ENCODE data around the gene TBX3.
A peak's percentile ranks its signal among the peaks of the same experiment; 100 is the strongest.

TBX3 gene

GRCh38 chr12:114669401-114670290, 14.3 kb downstream of the TBX3 start:
- DNase-seq (ENCODE audit: low read depth in 3 of 3, low spot score in 1 of 3) = no peak

- no peak for DNase-seq (ENCODE audit: low read depth in 3 of 3, low spot score in 1 of 3)
Observed at GRCh38 chr12:114668886-114669288, 15.1 kb downstream of the TBX3 start.

- DNase-seq (ENCODE audit: low read depth in 3 of 3, low spot score in 1 of 3) = no peak
Observed at GRCh38 chr12:114668151-114668885, 15.7 kb downstream of the TBX3 start.

- no peak for DNase-seq (ENCODE audit: low read depth in 3 of 3, low spot score in 1 of 3)
Observed at GRCh38 chr12:114667669-114668150, 16.3 kb downstream of the TBX3 start.

GRCh38 chr12:114666746-114667668, 17.0 kb downstream of the TBX3 start:
- DNase-seq (ENCODE audit: low read depth in 3 of 3, low spot score in 1 of 3) = no peak

GRCh38 chr12:114665411-114666260, 18.3 kb downstream of the TBX3 start:
- no peak for DNase-seq (ENCODE audit: low read depth in 3 of 3, low spot score in 1 of 3)

- no peak for DNase-seq (ENCODE audit: low read depth in 3 of 3, low spot score in 1 of 3)
Observed at GRCh38 chr12:114664651-114665320, 19.2 kb downstream of the TBX3 start.

GRCh38 chr12:114662512-114663177, 21.3 kb downstream of the TBX3 start:
- peak in 2 of 3 donors; percentile 9 to 41 for DNase-seq (ENCODE audit: low read depth in 3 of 3, low spot score in 1 of 3)

- no peak for DNase-seq (ENCODE audit: low read depth in 3 of 3, low spot score in 1 of 3)
Observed at GRCh38 chr12:114661245-114661644, 22.7 kb downstream of the TBX3 start.

- no peak for DNase-seq (ENCODE audit: low read depth in 3 of 3, low spot score in 1 of 3)
Observed at GRCh38 chr12:114659084-114659483, 24.9 kb downstream of the TBX3 start.

- DNase-seq (ENCODE audit: low read depth in 3 of 3, low spot score in 1 of 3) = no peak
Observed at GRCh38 chr12:114658002-114658441, 26.0 kb downstream of the TBX3 start.

GRCh38 chr12:114657597-114657920, 26.4 kb downstream of the TBX3 start:
- no peak for DNase-seq (ENCODE audit: low read depth in 3 of 3, low spot score in 1 of 3)

- no peak for DNase-seq (ENCODE audit: low read depth in 3 of 3, low spot score in 1 of 3)
Observed at GRCh38 chr12:114656906-114657596, 26.9 kb downstream of the TBX3 start.

GRCh38 chr12:114655934-114656749, 27.8 kb downstream of the TBX3 start:
- DNase-seq (ENCODE audit: low read depth in 3 of 3, low spot score in 1 of 3) = no peak

- no peak for DNase-seq (ENCODE audit: low read depth in 3 of 3, low spot score in 1 of 3)
Observed at GRCh38 chr12:114649585-114649984, 34.4 kb downstream of the TBX3 start.

- no peak for DNase-seq (ENCODE audit: low read depth in 3 of 3, low spot score in 1 of 3)
Observed at GRCh38 chr12:114648711-114649110, 35.3 kb downstream of the TBX3 start.

- DNase-seq (ENCODE audit: low read depth in 3 of 3, low spot score in 1 of 3) = no peak
Observed at GRCh38 chr12:114638790-114639435, 45.1 kb downstream of the TBX3 start.
